ENCODE measurements around the gene CD84.

DNA sequence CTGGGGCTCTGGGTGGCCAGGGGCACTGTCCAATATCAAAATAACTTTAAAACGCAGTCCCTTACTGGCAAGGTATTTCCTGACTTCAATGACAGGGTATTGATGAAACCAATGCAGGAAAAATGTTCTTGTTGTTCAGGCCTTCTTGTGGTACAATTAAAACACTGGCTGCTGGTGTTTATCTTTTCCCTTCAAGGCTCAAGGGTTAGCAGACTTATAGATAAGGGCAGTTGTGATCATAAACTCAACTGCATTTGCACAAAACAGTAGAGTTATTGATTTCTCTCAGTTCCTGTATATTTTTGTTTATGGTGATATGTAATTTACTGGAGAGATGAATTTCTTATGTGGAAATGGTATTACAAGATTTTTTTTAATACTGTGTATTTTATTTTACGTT is 2.7 kb upstream of the CD84 start:
- no peak for TF ChIP-seq CTCF (IDR thresholded peaks at IDR 0.05; ENCODE audit: insufficient read depth, low read length)
- no peak for TF ChIP-seq POLR2AphosphoS5 (IDR thresholded peaks at IDR 0.05; ENCODE audit: low read depth)
- TF ChIP-seq REST (IDR thresholded peaks at IDR 0.05; ENCODE audit: insufficient replicate concordance, low read depth), result no peak
- no peak for TF ChIP-seq GABPA (IDR thresholded peaks at IDR 0.05; ENCODE audit: low read depth)
- no peak for TF ChIP-seq SPI1 (IDR thresholded peaks at IDR 0.05; ENCODE audit: borderline replicate concordance, low read depth)
